GM21723 (cell line): ENCODE measurements around the gene TIMM10B.

Source experiments
- ATAC-seq: cut with Tn5 transposase; IDR thresholded peaks from one replicate; pipeline ENCODE4 v1.9.1; 2021; ENCODE audit warnings: mild to moderate bottlenecking, moderate library complexity; ENCODE audit not compliant: unreplicated experiment

The TIMM10B gene

GRCh38 chr11:6469599-6469998 is 11.7 kb upstream of the TIMM10B start:
- ATAC-seq, result no peak

GRCh38 chr11:6472934-6473333 is 8.4 kb upstream of the TIMM10B start:
- no peak for ATAC-seq

DNA sequence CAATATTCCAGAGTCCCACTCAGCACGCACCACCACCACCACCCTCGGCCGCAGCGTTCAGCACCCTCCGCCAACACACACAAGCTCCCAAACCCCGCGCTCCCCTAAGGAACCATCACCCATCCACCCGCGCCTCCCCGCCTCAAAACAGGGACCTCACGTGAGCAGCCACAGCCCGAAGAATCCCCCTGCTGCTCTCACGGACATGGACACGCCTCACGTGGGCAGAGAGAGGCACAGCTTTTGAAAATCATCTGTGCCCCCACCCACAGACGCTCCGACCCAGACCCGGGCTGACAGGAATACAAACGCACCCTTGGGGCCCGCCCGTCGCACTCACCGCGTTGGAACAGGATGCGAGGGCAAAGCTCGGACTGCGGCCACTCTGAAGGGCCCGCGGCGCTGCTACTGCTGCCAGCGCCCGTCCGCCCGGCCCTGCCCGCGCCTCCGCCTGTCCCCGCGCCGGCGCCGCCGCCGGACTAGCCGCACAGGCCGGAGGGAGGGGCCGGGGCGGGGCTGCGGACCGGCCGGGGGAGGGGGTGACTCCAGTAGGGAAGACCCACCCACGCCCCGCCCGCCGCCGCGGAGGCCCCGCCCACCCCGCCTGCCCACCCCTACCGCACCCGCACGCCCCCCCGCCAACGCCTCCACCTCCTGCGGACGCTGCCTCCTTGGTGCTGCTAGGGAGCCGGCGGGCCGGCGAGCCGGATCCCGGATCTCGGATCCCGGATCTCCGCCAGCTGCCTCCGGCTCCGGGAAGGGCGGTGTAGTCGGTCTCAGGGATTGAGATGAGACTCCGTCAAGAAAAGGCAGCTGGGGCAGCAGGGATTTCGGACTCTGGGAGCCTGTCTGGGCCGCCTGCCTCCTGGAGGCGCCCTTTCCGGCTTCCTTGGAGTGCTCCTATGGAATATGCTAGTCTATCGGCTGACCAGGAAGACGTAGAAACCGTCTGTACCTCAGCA is 7.6 kb upstream of the TIMM10B start, which contains the start of gene TRIM3:
Gene TRIM3 (minus strand): TSS at position 491 of the 962 bp plus-strand sequence. CDS start 8,246 bp downstream, outside the sequence.
- peak; percentile 73 for ATAC-seq

- ATAC-seq, result no peak
Measured at GRCh38 chr11:6474413-6474792, 6.9 kb upstream of the TIMM10B start.

GRCh38 chr11:6474806-6475500 is 6.3 kb upstream of the TIMM10B start:
- ATAC-seq, result no peak

DNA sequence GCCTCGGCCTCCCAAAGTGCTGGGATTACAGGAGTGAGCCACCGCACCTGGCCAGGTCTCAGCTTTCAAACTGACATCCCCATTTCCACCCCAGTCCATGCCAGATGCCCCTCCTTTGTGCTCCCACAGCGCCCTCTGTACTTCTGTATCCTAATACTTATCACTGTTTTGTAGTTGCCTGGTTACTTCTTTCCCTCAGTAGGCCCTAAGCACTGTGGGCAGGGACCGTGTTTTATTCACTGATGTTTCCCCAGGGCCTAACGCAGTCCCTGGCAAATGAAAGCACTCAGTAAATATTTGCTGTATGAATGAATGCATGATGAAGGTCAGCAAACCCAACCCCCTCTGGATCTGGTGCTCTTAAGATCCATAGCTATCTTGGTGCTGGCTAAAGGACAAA is 5.4 kb upstream of the TIMM10B start:
- no peak for ATAC-seq

GRCh38 chr11:6476571-6476970 is 4.7 kb upstream of the TIMM10B start:
- no peak for ATAC-seq

- ATAC-seq, result no peak
Measured at GRCh38 chr11:6480299-6480914, 894 bp upstream of the TIMM10B start.

DNA sequence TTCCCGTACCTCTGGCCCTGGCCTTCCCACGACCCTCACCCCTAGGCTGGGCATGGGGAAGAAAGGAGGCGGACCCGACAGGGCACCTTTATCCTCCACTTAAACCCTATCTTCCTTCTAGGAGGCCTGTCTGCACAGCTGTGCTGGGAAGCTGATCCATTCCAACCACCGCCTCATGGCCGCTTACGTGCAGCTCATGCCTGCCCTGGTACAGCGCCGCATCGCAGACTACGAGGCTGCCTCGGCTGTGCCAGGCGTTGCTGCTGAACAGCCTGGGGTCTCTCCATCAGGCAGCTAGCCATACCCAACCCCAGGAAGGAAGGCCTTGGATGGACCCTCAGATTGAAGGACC is 599 bp downstream of the TIMM10B start:
- ATAC-seq, result peak; percentile 4

DNA sequence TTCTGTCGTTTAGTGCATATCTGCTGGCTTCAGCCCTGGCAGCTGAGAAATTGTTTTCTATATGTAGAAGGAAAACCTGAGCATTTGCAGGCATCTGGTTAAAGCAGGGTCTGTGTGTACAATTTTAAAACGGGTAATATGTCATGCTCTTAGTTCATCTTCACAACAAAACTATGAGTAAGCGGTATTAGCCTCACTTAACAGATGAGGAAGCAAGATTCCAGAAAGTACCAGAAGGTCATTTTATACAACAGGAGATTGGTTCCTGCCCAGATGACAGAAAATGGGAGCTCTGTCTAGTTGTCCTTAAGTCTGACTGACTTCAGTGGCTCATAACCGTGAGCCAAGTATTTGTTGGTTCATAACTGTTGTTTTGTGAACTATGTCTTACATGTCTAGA is 1.1 kb downstream of the TIMM10B start:
- ATAC-seq, result no peak

DNA sequence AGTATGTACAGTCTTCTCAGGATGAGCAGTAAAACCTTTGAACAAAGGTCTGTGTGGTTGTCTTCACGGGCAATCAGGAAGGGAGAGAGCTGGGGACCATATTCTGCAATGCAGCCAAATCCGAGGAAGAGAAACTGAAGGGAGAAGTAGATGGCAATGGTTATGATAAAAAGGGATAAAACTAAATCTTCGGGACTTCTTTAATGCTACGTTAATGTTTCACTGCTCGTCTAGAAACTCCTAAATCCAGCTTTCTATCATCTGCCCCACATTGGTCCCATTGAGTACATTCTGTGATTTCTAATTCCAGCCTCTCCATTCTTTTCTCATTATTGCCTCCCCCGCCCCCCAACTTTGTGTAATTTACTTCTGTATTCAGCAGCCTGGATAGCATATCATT is 1.7 kb downstream of the TIMM10B start:
- no peak for ATAC-seq

DNA sequence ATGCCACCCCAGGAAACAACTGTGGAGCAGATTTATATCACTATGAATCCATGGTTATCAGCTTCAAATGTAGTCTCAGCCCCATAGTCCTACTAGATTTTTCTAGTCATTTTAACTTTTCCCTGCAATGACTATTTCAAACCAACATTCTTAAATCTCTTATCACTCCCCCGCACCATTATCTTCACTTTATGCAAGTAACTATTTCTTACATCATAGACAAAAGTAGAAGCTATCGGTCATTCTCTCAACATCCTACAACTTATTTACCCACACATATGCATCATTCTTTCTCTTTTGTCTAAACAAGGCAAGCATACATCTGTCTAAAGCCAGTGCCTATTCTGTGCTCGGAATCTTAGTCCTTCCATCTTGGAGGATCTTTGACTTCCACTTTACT is 4.4 kb downstream of the TIMM10B start:
- no peak for ATAC-seq

DNA sequence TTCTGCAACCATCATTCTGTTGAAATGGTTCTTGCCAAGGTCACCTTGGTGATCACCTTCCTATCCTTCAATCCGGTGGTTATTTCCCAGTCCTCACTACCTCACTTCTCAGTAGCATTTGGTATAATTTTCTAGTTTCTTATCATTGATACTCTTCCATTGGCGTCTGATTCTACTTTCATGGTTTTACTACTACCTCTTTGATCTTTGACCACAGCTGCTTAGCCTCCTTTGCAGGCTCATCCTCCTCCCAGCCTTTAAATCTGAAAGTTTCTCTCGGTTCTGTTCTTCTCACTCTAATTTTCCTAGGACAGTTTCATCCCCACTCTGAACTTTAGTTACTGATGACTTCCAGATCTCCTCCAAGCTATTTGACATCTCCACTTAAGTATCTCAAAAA is 5.0 kb downstream of the TIMM10B start:
- no peak for ATAC-seq

GRCh38 chr11:6486938-6487337 is 5.6 kb downstream of the TIMM10B start:
- ATAC-seq, result no peak

GRCh38 chr11:6488342-6488741 is 7.0 kb downstream of the TIMM10B start:
- no peak for ATAC-seq

DNA sequence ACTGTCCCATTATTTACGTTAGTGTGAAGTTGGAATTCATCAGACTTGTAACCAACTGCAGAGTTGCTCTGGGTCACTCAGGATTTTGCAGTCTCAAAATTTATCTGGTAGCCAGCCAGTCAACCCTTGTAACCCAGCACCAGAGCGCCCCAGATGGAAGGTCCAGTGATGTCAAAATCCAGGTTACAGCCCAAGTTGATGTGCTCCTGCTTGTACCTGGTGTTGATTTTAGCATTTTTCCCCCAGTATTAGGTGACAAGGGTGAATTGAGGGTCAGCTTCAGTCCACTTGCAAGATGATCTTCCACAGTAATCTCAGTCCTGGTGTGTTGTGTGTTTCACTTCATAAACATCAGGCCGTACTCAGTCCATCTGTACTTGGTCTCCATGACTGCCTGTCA is 7.5 kb downstream of the TIMM10B start:
- no peak for ATAC-seq

DNA sequence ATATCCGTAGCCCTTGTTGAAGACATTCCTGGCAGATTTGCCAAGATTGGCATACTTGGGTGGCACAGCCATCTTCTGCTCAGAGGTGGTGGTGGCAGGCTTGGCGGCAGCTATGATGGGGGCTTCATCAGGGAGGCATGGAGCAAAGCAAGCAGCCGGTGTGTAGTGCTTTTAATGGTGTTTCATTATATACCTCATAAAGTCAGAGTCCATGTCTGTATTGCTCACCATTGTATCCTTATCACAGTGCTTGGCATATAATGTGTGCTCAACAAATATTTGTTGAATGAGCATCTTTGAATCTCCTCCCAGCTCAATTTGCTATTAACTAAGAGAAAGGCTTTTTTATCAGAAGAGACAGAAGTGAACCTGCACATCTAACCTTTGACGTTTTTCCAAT is 8.0 kb downstream of the TIMM10B start:
- no peak for ATAC-seq

DNA sequence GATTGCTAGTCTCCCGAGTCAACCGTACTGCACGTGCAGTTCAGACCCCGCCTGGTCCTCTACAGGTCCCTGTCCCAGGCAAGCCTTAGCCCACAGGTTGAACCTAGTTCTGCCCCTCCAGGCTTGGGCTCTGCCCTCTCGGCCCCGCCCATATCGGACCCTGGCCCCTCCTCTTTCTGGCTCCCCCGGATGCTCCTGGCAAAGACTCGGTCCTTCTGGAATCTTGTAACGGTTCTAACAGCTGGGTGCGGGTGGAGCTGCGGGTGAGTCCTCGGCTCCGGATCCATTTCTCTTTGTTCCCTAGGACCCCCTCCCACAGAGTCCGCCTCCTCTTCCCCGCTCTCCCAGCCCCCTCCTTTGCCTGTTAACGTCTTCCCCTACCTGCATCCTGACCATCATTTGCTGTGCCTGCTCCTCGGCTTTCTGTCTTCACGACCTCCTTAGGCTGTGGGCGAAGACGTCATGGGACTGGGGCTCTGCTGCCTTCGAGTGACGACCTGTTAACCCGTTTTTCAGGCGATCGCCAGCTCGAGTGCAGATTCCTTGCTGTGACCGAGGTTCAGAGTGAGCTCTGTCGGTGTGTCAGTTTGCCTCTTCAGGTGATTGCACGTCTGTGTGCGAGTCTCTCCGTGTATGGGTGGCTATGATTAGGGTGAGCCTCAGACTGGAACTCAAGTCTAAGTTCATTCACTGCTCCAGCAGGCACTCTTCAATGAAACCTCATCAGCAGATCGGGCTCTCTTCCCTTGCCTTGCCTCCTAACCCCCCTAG is 16.0 kb downstream of the TIMM10B start, which contains the start of gene DNHD1:
Gene DNHD1 (plus strand): TSS at position 212 of the 771 bp plus-strand sequence. CDS start 936 bp downstream, outside the sequence.
- ATAC-seq, result no peak

DNA sequence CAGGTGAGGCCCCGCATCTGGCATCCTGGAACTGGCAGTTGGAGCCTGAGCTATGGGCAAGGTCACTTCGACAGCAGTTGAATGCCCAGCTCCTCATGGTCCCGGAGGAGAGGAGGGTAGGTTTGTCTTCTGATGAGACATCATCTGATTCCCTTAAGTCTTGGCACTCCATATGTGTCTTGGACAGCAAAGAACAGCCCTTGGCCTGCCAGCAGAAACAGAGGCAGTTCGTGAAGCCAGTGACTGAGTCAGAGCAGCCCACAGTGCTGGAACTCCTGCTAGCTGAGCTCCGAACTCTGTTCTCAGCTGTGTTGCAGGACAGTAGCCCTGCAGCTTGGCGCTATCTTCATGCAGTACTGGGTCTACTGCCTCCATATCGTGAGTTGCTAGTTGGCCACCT is 16.8 kb downstream of the TIMM10B start:
- ATAC-seq, result no peak

- ATAC-seq, result no peak
Measured at GRCh38 chr11:6498544-6498943, 17.2 kb downstream of the TIMM10B start.

DNA sequence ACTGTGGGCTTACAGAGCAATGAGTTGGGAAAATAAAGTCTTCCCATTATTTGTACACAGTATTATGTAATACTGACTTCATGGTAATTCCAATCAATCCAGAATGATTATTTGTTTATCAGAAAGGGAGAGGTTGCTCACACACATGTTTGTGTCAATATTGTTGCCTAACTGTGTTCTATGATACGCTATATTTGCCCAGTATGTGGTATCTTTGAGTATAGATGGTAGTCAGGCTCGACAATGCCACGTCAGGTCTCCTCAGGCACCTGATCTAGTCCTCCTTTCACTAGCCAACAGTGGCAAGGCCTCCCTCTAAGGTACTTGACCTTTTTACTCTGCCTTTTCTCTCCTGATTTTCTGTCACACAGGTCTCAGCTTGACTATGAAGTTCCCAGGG is 21.1 kb downstream of the TIMM10B start:
- no peak for ATAC-seq
